Urinary bladder (tissue), 4 donors: ENCODE data around the gene KNOP1. TPM values are rescaled to one million over a fixed set of nuclear protein-coding genes. Genes with fewer than 3 reads are reported as not detected.

Experiments used
- DNase-seq: peaks from one replicate; pipeline ENCODE4 v3.0.0-alpha.2; 2015; ENCODE audit errors: extremely low spot score
- H3K27ac ChIP-seq: one replicate; pipeline ENCODE4 v1.5.1; 2013; ENCODE audit warnings: low read depth, mild to moderate bottlenecking, moderate library complexity
- H3K36me3 ChIP-seq: one replicate; pipeline ENCODE4 v1.6.1; 2013; ENCODE audit warnings: mild to moderate bottlenecking, moderate library complexity; ENCODE audit not compliant: insufficient read depth
- H3K4me1 ChIP-seq: one replicate; pipeline ENCODE4 v1.6.1; 2013; ENCODE audit warnings: mild to moderate bottlenecking, moderate library complexity; ENCODE audit not compliant: insufficient read depth
- H3K4me3 ChIP-seq: one replicate; pipeline ENCODE4 v1.5.1; 2013; ENCODE audit warnings: low read depth, low read length
- WGBS: extraction: QIAGEN DNeasy Blood & Tissue Kit; methylation state at CpG from one replicate; pipeline ENCODE4 v1.1.7; 2013; 5-methylcytosine and 5-hydroxymethylcytosine counted together
- polyA plus RNA-seq: library from polyadenylated mRNA; stranded (reverse); fragments of 200-250 nt; gene quantifications from one replicate; pipeline ENCODE4 v1.2.3, GENCODE V29; 2013
- total RNA-seq: library from RNA; depleted of rRNA; stranded (reverse); fragments of >200 nt; gene quantifications from one replicate; pipeline ENCODE4 v1.2.3, GENCODE V29; 2014
- donor health status: healthy with polysubstance abuse.
- donor health status: healthy.

The KNOP1 gene
- total and polyA plus RNA-seq, 2 donors, result 9.0 to 11.0 TPM

GRCh38 chr16:19751478-19752385, 33.7 kb upstream of the KNOP1 start:
- DNase-seq, result no peak
- Histone ChIP-seq H3K27ac (no peak overlapping the region), H3K36me3 (peaks cover 3% of the 10 kb centered on the region), H3K4me1 (no peaks in the 10 kb centered on the region), H3K4me3 (no peak overlapping the region)
- WGBS, result 73% methylated on average over 6 of the region's 6 CpGs

- peaks cover 3% of the 10 kb centered on the region for H3K36me3 ChIP-seq
- WGBS, result 88% methylated on average over 4 of the region's 4 CpGs
- no peak overlapping the region for H3K4me3 ChIP-seq
- H3K4me1 ChIP-seq, result no peaks in the 10 kb centered on the region
- H3K27ac ChIP-seq, result no peak overlapping the region
- no peak for DNase-seq
Observed at GRCh38 chr16:19749571-19750080, 31.6 kb upstream of the KNOP1 start.

GRCh38 chr16:19748389-19749168, 30.6 kb upstream of the KNOP1 start:
- Histone ChIP-seq H3K4me1 (no peaks in the 10 kb centered on the region), H3K27ac (no peak overlapping the region), H3K36me3 (peaks cover under 1% of the 10 kb centered on the region), H3K4me3 (no peak overlapping the region)
- WGBS, result 51% methylated on average over 2 of the region's 2 CpGs
- peak; percentile 29 for DNase-seq

- Histone ChIP-seq H3K4me3 (no peak overlapping the region), H3K27ac (peak overlapping the region; percentile 29), H3K36me3 (no peaks in the 10 kb centered on the region), H3K4me1 (no peaks in the 10 kb centered on the region)
- 39% methylated on average over 4 of the region's 4 CpGs for WGBS
- DNase-seq, result no peak
Observed at GRCh38 chr16:19746561-19746960, 28.5 kb upstream of the KNOP1 start.

GRCh38 chr16:19745286-19746010, 27.4 kb upstream of the KNOP1 start:
- no peak for DNase-seq
- WGBS, result 79% methylated on average over 9 of the region's 9 CpGs
- no peaks in the 10 kb centered on the region for H3K4me1 ChIP-seq
- H3K27ac ChIP-seq, result no peak overlapping the region
- no peak overlapping the region for H3K4me3 ChIP-seq
- no peaks in the 10 kb centered on the region for H3K36me3 ChIP-seq

GRCh38 chr16:19744670-19745069, 26.6 kb upstream of the KNOP1 start:
- no peaks in the 10 kb centered on the region for H3K36me3 ChIP-seq
- WGBS, result 63% methylated on average over 3 of the region's 3 CpGs
- no peak overlapping the region for H3K27ac ChIP-seq
- DNase-seq, result no peak
- H3K4me1 ChIP-seq, result no peaks in the 10 kb centered on the region
- no peak overlapping the region for H3K4me3 ChIP-seq

GRCh38 chr16:19743816-19744159, 25.8 kb upstream of the KNOP1 start:
- no peak overlapping the region for H3K4me3 ChIP-seq
- no peaks in the 10 kb centered on the region for H3K36me3 ChIP-seq

GRCh38 chr16:19741354-19741753, 23.3 kb upstream of the KNOP1 start:
- no peaks in the 10 kb centered on the region for H3K4me1 ChIP-seq
- 95% methylated on average over 1 of the region's 1 CpG for WGBS
- no peak overlapping the region for H3K4me3 ChIP-seq
- no peaks in the 10 kb centered on the region for H3K36me3 ChIP-seq
- no peak for DNase-seq
- no peak overlapping the region for H3K27ac ChIP-seq

More at GRCh38 chr16:19743816-19744159, 25.8 kb upstream of the KNOP1 start:
- Histone ChIP-seq H3K27ac (no peak overlapping the region), H3K4me1 (no peaks in the 10 kb centered on the region)
- no peak for DNase-seq

- WGBS, result 85% methylated on average over 12 of the region's 12 CpGs
- Histone ChIP-seq H3K4me1 (no peaks in the 10 kb centered on the region), H3K36me3 (no peaks in the 10 kb centered on the region), H3K4me3 (no peak overlapping the region), H3K27ac (no peak overlapping the region)
- DNase-seq, result no peak
Observed at GRCh38 chr16:19737306-19738038, 19.4 kb upstream of the KNOP1 start.

- WGBS, result 60% methylated on average over 9 of the region's 9 CpGs
- Histone ChIP-seq H3K27ac (peak overlapping the region; percentile 27), H3K4me3 (no peak overlapping the region), H3K4me1 (no peaks in the 10 kb centered on the region), H3K36me3 (no peaks in the 10 kb centered on the region)
- DNase-seq, result no peak
Observed at GRCh38 chr16:19735074-19735867, 17.2 kb upstream of the KNOP1 start.

- no peak overlapping the region for H3K4me3 ChIP-seq
- 80% methylated on average over 6 of the region's 6 CpGs for WGBS
- no peaks in the 10 kb centered on the region for H3K4me1 ChIP-seq
- H3K27ac ChIP-seq, result no peak overlapping the region
- no peaks in the 10 kb centered on the region for H3K36me3 ChIP-seq
- DNase-seq, result no peak
Observed at GRCh38 chr16:19733551-19733950, 15.5 kb upstream of the KNOP1 start.

GRCh38 chr16:19728636-19728965, 10.6 kb upstream of the KNOP1 start:
- no peak overlapping the region for H3K27ac ChIP-seq
- 90% methylated on average over 3 of the region's 3 CpGs for WGBS

More at GRCh38 chr16:19728636-19728965, 10.6 kb upstream of the KNOP1 start:
- Histone ChIP-seq H3K4me3 (no peak overlapping the region), H3K36me3 (no peaks in the 10 kb centered on the region), H3K4me1 (no peaks in the 10 kb centered on the region)
- DNase-seq, result no peak
